Endothelial cell of umbilical vein (primary cell): Measurements from ENCODE around the gene SMARCD1. TPM values are rescaled to one million over a fixed set of nuclear protein-coding genes. Genes with fewer than 3 reads are reported as not detected.
A peak's percentile ranks its signal among the peaks of the same experiment; 100 is the strongest.

Source experiments
- BruUV-seq: library from RNA; stranded (reverse); fragments of 400-500 nt; replicated peaks from 2 replicates; lab custom pipeline; 2021; lab: Mats Ljungman, UMichigan
- CTCF ChIA-PET: fragments of 300-600, 350-600 bp; sonication (Branson Sonifier 250); formaldehyde crosslinking; loops from one replicate; lab custom pipeline; 2021; ENCODE audit warnings: antibody characterized with exemption, inconsistent platforms; lab: Charles Lee
- POLR2A ChIA-PET: fragments of 300-600, 350-600 bp; sonication (Branson Sonifier 250); formaldehyde crosslinking; loops from one replicate; lab custom pipeline; 2021; ENCODE audit warnings: antibody characterized with exemption, inconsistent platforms; lab: Charles Lee
- DNase-seq: peaks from one replicate; pipeline ENCODE4 v3.0.0-alpha.2; 2011; ENCODE audit warnings: low read depth, low spot score
- FAIRE-seq: peaks from 2 replicates; lab custom pipeline; 2011; peaks lifted over from hg19 to GRCh38; lab: Jason Lieb, UNC
- H2AFZ ChIP-seq: 2 replicates; pipeline ENCODE4 v1.6.0; 2012; ENCODE audit warnings: low read depth, low read length, control low read depth, inconsistent platforms
- H3K27ac ChIP-seq: 2 replicates; pipeline ENCODE4 v1.5.1; 2011; ENCODE audit warnings: low read depth, mild to moderate bottlenecking, control low read depth, low read length, moderate library complexity; ENCODE audit not compliant: insufficient read depth
- H3K27me3 ChIP-seq, 2 experiments: 2 replicates each; pipeline versions ENCODE4 v1.6.0 to v1.6.1; 2011; ENCODE audit warnings: low read length in 2 of 2, mixed read lengths in 1 of 2; ENCODE audit not compliant: control insufficient read depth in 2 of 2, insufficient read depth in 2 of 2
- H3K36me3 ChIP-seq, 2 experiments: 2 replicates in 1 of 2; 3 replicates in 1 of 2; pipeline ENCODE4 v1.5.1; 2011; ENCODE audit warnings: low read length in 2 of 2, mild to moderate bottlenecking in 1 of 2, moderate library complexity in 1 of 2; ENCODE audit not compliant: control insufficient read depth in 2 of 2, insufficient read depth in 2 of 2; ENCODE audit errors: extremely low read depth in 1 of 2
- H3K4me1 ChIP-seq: 3 replicates; pipeline ENCODE4 v1.5.1; 2011; ENCODE audit warnings: mild to moderate bottlenecking, low read length; ENCODE audit not compliant: control insufficient read depth, insufficient read depth; ENCODE audit errors: extremely low read depth
- H3K4me2 ChIP-seq: 2 replicates; pipeline ENCODE4 v1.6.1; 2011; ENCODE audit warnings: low read length, control low read depth, mixed read lengths; ENCODE audit not compliant: insufficient read depth
- H3K4me3 ChIP-seq, 3 experiments: fragments of 200-600 bp in 1 of 3; sonication (generic), shearing (Covaris generic) in 1 of 3; replicated peaks in 1 of 3; 2 replicates each; pipeline ENCODE4 v1.5.1; 2011 to 2016; ENCODE audit warnings: control low read depth in 3 of 3, low read length in 3 of 3, mild to moderate bottlenecking in 2 of 3, inconsistent platforms in 1 of 3, low read depth in 1 of 3, moderate library complexity in 1 of 3; ENCODE audit not compliant: insufficient read depth in 1 of 3
- H3K79me2 ChIP-seq: 2 replicates; pipeline ENCODE4 v1.6.0; 2012; ENCODE audit warnings: low read length, inconsistent platforms; ENCODE audit not compliant: control insufficient read depth, insufficient read depth
- H3K9ac ChIP-seq: replicated peaks from 2 replicates; pipeline ENCODE3; 2011; ENCODE audit warnings: low read length, control low read depth; ENCODE audit not compliant: insufficient read depth; ENCODE audit errors: extremely low read depth
- H3K9me1 ChIP-seq: replicated peaks from 3 replicates; pipeline ENCODE4 v1.6.0; 2011; ENCODE audit warnings: mild to moderate bottlenecking, low read length; ENCODE audit not compliant: control insufficient read depth, insufficient read depth; ENCODE audit errors: extremely low read depth
- H3K9me3 ChIP-seq: replicated peaks from 2 replicates; pipeline ENCODE4 v1.5.1; 2012; ENCODE audit warnings: low read length, inconsistent platforms; ENCODE audit not compliant: control insufficient read depth, insufficient read depth
- H4K20me1 ChIP-seq: replicated peaks from 2 replicates; pipeline ENCODE3; 2011; ENCODE audit warnings: mild to moderate bottlenecking, low read length; ENCODE audit not compliant: control insufficient read depth, insufficient read depth; ENCODE audit errors: extremely low read depth
- CTCF ChIP-seq, 2 donors: IDR thresholded peaks; 1 replicate in 1 of 2; 2 replicates in 1 of 2; pipeline ENCODE4 v1.5.1; 2011; ENCODE audit warnings: low read length in 2 of 2, mild to moderate bottlenecking in 2 of 2, moderate library complexity in 2 of 2, control low read depth in 1 of 2, inconsistent platforms in 1 of 2, low read depth in 1 of 2; ENCODE audit not compliant: insufficient read depth in 1 of 2; ENCODE audit errors: extremely low read depth in 1 of 2
- FOS ChIP-seq: IDR thresholded peaks from 2 replicates; pipeline ENCODE4 v1.6.1; 2011; ENCODE audit warnings: mild to moderate bottlenecking, low read length, moderate library complexity, borderline replicate concordance; ENCODE audit not compliant: insufficient read depth
- GATA2 ChIP-seq: IDR thresholded peaks from 2 replicates; pipeline ENCODE4 v1.7.0; 2011; ENCODE audit warnings: low read depth, mild to moderate bottlenecking, moderate library complexity, mixed read lengths, low read length; ENCODE audit not compliant: insufficient read length, insufficient read depth
- JUN ChIP-seq: IDR thresholded peaks from 2 replicates; pipeline ENCODE4 v1.6.1; 2011; ENCODE audit warnings: borderline replicate concordance, low read depth; ENCODE audit not compliant: insufficient read length, insufficient read depth
- POLR2AphosphoS5 ChIP-seq: IDR thresholded peaks from 2 replicates; pipeline ENCODE4 v1.6.1; 2012; ENCODE audit warnings: low read depth, mild to moderate bottlenecking, control low read depth, low read length, moderate library complexity; ENCODE audit not compliant: insufficient read depth
- dilution Hi-C: fragments of 300-500 bp; cut with MboI; formaldehyde crosslinking; loops from one replicate; pipeline ENCODE4 v1.15.0; 2019; ENCODE audit warnings: low sequenced_read_pairs; ENCODE audit not compliant: extremely low pct_ligation_motif_present
- intact Hi-C: fragments of 100-400 bp; cut with micrococcal nuclease; formaldehyde crosslinking; loops from one replicate; pipeline ENCODE4 v1.10.0; 2022
- polyA plus RNA-seq, 4 experiments: library from polyadenylated mRNA; depleted of rRNA in 3 of 4; stranded (reverse) in 3 of 4; unstranded in 1 of 4; fragments of >200 nt; gene quantifications; 2 replicates each; pipeline versions ENCODE4 v1.2.1 to v1.2.3, GENCODE V29; 2011 to 2012; ENCODE audit warnings: missing spikeins in 1 of 4
- total RNA-seq: library from RNA; stranded (reverse); gene quantifications from 2 replicates; pipeline ENCODE4 v1.2.3, GENCODE V29; 2021

SMARCD1 gene
- total and polyA plus RNA-seq, 2 donors (not counting 3 experiments of a cell fraction or from before 2014, with no cell fraction given), result 86.6 to 94.2 TPM

GRCh38 chr12:50039151-50039835, 45.8 kb upstream of the SMARCD1 start:
- BruUV-seq, result no TSS peak
- dilution Hi-C loops (no loop called here), intact Hi-C loops (loop anchor here (1.0 to 5.0 kb wide), 3 partner anchors 17 to 172 kb away; no protein-coding TSS in a partner anchor)
- FAIRE-seq (peak; percentile 90), DNase-seq (peak; percentile 70)
- H3K9me3 ChIP-seq, result no peaks in the 10 kb centered on the region
- no peak overlapping the region for H3K9ac ChIP-seq
- no peaks in the 10 kb centered on the region for H4K20me1 ChIP-seq
- ChIA-PET POLR2A (no interaction called here), CTCF (interaction anchor here (0.7 to 6.7 kb wide), 42 partner anchors 10 to 322 kb away, joined by 3 to 191 read pairs (median 4); partner anchors contain the start of genes AQP6, CERS5, COX14 and RACGAP1)
- H3K4me2 ChIP-seq, result no peak overlapping the region
- H3K36me3 ChIP-seq, result no peaks in the 10 kb centered on the region
- H3K27me3 ChIP-seq, result peaks cover 2 to 6% of the 10 kb centered on the region in 2 experiments
- no peaks in the 10 kb centered on the region for H3K79me2 ChIP-seq
- no peak overlapping the region for H2AFZ ChIP-seq
- no peaks in the 10 kb centered on the region for H3K4me1 ChIP-seq
- no peak for TF ChIP-seq JUN
- TF ChIP-seq GATA2, result peak; percentile 30
- TF ChIP-seq POLR2AphosphoS5, result no peak
- TF ChIP-seq CTCF (IDR thresholded peaks at IDR 0.05; ENCODE audit: extremely low read depth in 1 of 2, insufficient read depth in 1 of 2, low read depth in 1 of 2, low read length in 2 of 2), result peak; percentile 93 to 95
- TF ChIP-seq FOS, result no peak
- no peaks in the 10 kb centered on the region for H3K9me1 ChIP-seq
- no peak overlapping the region for H3K27ac ChIP-seq
- H3K4me3 ChIP-seq, result no peak overlapping the region
